AML-193 (cell line): Measurements from ENCODE around the gene FAF2.

Experiments used
- DNase-seq, 2 experiments: peaks; one replicate each; lab custom pipeline; 2025; lab: John Stamatoyannopoulos, UW

Gene FAF2

DNA sequence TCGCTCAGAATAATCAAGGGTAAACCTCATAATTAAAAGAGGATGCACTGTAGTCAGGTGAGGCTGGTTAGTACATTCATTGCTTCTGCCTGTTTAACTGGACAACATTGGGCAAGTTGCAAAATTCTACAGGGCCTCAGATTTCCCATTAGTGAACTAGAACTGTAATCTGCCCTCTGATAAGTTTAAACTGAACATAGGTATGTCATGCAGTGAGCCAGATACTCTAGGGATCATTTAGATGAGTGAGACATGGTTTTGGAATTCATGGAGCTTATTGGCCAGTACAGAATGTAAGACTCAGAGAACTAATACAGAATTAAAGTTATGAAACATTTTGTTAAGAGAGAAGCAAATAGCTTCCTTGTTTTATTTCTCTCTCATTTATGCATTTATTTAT lies 53.1 kb downstream of the FAF2 start:
- no peak for DNase-seq

DNA sequence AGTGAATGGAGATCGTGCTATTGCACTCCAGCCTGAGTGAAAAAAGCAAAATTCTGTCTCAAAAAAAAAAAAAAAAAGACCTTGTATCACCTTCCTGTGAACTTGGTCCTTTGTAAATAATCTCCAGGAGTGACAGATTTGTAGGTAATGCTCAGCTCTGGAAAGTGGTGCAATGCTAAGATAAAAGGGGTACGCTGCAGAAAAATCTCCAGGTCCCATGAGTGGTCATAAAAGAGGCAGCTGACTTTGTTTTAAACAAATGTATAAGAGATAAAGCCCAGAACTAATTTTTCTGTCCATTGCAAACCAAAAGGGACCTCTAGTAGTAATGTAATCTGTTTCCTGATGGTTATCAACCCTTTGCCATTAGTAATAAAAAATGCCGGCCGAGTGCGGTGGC lies 55.3 kb downstream of the FAF2 start:
- DNase-seq = no peak

DNA sequence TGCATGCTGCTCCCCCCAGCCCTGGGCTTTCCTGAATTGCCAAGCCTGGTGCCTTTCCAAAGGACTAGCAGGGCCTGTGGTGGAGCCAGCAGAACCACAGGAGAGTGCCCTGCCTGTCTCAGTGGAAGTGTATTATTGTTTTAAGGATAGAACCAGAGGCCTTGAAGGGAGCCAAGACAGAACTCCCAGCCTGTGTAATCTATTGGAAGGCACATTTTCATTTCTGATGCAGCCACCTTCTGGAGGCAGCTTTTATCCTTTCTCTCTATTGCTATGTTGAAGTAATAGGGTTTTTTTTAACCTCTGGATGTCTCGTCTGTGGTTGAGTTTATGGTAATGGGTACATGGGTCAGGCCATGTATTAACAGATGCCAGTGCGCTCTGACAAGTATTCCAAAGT lies 59.7 kb downstream of the FAF2 start:
- no peak for DNase-seq

DNA sequence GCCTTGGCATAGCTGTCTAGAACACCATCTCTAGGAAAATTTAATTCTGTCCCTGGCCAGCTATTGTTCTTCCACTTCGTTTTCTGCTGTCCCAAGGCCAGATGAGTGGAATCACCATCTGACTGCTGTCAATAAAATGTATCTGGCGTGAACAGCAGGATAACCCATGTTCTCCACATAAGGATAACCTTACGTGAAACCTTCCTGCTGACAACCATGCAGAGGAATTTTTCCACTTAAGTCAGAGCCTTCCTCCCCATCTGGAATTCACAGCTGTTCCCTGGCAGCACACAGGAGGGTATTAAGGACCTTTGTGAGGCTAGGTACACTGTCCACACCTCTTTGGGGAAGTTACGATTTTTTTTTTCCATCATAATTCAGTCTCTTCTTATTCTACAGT lies 60.4 kb downstream of the FAF2 start:
- DNase-seq = no peak

DNA sequence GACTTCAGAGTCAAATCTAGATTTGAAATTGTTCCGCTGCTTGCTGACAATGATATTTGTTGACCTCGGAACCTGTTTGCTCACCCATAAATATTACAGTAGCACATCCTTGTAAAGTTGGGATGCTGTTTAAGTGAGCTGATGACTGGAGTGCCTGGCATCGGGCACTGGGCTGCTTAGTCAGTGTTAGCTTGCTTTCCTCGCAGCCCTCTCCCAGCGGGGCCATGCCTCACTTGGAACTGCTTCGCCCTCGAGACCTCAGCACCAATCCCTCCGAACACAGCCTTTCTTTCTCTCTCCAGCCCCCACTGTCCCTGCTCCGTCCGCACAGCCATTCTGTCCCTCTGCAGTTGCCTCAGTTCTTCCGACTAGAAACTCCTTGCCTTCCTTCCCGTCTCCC lies 65.6 kb downstream of the FAF2 start:
- DNase-seq = no peak

DNA sequence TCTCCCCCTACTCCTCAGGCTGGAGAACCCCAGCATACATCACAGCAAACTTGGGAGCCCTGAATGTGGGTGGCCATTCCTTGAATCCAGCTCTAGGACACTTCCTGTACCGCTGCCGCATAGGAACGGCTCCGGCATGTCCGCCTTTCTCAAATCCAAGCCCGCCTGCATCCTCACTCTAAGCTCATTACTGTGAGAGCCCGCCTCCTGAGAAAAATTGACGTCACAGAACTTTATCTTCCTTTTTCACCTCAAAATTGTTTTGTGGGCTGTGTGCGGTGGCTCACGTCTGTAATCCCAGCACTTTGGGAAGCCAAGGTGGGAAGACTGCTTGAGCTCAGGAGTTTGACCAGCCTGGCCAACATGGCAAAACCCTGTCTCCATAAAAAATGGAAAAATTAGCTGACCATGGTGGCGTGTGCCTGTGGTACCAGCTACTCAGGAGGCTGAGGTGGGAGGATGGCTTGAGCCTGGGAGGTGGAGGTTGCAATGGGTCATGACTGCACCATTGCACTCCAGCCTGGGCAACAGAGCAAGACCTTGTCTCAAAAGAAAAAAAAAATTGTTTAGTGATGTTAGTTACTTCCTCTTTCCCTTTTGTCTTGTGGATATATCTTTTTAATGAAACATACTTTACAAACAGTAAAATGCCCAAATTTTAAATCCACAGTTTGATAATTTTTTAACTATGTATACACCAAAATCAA lies 66.2 kb downstream of the FAF2 start:
- peak in 1 of 2 experiments; percentile 8 for DNase-seq

DNA sequence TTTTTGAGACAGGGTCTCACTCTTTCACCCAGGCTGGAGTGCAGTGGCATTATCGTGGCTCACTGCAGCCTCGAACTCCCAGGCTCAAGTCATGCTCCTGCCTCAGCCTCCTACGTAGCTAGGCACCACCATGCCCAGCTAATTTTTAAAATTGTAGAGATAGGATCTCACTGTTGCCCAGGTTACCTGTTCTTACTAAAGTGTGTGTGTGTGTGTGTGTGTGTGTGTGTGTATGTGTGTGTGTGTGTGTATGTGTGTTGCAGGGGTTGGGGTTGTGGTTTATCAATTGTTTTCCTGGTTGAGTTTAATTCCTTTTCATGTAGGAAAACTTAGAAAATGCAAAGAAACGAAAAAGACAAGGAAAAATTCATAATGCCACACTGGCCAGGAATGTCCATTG lies 67.2 kb downstream of the FAF2 start:
- DNase-seq = no peak

DNA sequence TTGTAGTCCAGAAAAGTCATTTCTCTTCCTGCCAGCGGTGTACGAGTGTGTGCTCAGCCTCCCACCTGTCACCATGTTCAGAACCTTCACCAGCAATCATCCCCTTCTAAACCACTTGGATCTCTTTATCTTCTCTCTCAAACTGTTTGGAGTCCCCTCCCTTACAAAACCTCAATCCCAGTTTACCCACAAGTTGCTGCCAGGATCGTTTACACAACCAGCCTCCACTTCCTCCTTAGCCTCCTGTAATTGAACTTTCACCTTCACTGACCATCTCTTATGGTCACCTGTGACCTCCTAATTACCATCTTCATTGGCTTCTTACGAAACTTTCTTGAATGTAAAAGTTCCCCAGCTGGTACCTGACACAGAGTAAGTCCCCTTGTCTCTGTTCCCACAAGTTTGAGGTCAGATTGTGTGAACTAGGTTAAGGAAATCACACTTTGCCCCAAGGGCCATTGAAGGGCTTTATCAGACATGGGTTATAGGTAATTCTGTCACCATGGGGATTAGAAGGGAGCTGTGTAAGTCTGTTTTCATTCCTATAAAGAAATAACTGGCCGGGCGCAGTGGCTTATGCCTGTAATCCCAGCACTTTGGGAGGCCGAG lies 69.0 kb downstream of the FAF2 start:
- DNase-seq = peak; percentile 37 to 55

DNA sequence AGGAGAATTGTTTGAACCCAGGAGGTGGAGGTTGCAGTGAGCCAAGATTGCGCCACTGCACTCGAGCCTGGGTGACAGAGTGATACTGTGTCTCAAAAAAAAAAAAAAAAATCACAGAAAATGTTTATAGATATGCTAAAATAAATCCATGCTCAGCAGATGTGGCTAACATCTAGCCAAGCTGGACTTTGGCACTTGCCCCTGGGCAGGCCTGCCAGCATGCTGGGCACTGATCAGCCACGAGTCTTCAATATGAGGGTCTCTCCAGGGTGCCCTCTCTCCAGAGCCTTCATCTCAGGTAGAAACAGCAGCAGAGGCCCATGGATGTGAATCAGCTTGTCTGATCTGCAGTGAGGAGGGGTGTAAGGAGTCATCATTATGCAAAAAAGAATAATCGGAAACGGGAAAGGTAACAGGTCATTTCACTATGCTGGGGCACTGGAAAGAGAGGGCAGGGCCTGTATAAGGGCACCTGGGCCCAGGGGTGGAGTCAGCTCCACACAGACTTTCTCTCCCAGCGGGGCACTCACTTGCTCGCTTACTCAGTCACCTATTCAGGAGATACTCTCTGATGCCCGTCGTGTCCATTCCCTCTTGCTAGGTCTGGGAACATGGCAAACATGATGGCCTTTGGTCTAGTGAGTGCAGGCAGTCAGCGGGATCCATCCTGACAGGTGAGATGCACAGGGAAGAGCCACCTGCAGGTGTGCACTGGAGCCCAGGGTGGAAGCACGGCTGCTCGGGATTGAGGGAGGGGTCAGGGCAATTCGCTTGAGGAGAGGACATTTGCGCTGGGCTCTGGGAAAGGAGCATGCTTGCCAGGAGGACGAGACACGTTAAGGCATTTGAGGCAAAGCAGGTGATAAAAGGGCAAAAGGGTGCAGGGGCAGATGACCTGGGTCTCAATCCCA lies 71.9 kb downstream of the FAF2 start:
- no peak for DNase-seq

DNA sequence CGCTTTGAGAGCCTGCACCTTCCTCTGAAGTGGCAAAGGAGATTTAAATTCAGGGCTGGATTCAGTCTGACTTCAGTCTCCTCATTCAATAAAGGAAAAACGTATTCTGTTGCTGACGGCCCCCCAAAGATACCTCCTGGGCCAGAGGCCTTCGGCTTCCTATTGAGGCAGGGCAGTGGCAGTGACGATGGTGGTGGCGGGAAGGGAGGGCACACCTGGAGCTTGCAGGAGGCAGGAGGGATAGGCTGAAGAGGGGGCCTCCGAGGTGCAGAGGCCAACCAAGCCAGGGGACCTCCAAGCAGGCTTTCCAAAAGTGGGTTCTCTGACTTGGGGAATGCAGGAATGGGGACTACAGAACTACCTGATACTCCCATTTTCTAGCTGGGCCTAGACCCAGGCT lies 73.1 kb downstream of the FAF2 start:
- no peak for DNase-seq

DNA sequence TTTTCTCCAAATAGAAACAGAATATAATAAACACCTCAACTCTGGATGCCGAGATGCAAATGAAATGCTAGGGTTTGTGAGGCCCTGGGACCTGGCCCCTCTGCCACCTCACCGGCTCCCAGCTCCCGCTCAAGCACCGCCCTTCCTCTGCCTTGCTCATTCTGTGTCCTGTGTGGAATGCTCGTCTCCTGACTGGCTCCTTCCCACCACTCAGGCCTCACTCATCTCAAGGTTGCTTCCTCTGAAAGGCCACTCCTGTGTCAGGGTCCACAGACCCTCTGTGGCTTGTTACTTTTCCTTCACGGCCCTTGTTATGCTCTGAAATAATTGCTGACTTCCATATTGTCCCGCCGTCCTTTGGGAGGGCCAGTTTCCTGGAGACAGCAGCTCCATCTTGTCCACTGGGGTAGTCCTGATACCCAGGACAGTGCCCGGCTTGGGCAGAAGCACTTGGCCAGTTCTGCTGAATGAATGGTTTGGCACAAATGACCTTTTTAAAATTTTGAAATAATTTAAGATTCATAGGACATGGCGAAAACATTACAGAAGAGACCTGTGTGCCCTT lies 73.6 kb downstream of the FAF2 start:
- no peak for DNase-seq

DNA sequence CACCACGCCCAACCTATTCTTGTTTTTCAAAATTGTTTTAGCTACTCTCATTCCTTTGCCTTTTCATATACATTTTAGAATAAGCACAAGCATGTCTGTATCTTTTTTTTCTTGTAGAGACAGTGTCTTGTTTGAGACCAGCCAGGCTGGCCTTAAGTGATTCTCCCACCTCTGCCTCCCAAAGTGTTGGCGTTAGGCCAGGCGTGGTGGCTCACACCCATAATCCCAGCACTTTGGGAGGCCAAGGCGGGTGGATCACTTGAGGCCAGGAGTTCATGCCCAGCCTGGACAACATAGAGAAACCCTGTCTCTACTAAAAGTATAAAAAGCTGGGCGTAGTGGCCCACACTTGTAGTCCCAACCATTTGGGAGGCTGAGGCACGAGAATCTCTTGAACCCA lies 76.0 kb downstream of the FAF2 start:
- DNase-seq = no peak

DNA sequence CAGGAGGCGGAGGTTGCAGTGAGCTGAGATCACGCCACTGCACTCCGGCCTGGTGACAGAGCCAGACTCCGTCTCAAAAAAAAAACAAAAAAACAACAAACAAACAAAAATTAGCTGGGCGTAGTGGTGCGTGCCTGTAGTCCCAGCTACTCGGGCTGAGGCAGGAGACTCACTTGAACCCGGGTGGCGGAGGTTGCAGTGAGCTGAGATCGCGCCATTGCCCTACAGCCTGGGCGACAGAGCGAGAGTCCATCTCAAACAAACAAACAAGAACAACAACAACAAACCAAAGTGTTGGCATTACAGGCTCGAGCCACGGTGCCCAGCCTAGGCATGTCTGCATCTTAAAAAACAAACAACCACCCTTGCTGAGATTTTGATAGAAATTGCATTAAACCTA lies 76.8 kb downstream of the FAF2 start:
- DNase-seq = no peak

DNA sequence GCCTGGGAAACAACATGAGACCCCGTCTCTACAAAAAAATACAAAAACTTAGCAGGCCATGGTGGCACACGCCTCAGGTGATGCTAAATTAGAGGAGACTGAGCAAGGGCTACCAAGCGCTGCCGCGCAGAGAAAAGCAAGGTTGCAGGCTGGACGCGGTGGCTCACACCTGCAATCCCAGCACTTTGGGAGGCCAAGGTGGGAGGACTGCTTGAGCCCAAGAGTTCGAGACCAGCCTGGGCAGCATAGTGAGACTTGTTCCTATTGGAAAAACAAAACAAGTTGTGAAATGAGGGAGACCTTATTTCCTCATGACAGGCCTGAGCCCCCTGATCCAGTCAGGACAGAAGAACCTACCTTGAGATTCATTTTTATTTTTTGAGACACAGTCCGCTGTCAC lies 77.5 kb downstream of the FAF2 start:
- DNase-seq = no peak

DNA sequence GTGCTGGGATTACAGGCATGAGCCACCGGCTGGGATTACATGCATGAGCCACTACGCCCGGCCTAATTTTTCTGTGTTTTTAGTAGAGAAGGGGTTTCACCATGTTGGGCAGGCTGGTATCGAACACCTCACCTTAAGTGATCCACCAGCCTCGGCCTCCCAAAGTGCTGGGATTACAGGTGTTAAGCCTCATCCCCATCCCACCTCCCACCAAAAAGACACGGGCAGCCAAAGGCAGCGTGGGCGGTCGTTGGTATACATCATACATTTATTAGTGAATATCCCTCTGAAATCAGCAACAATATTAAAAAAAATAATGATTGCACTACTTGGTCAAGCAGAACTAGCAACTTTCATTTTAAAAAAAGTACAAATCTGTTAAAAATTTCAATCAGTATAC lies 78.3 kb downstream of the FAF2 start:
- DNase-seq = no peak

DNA sequence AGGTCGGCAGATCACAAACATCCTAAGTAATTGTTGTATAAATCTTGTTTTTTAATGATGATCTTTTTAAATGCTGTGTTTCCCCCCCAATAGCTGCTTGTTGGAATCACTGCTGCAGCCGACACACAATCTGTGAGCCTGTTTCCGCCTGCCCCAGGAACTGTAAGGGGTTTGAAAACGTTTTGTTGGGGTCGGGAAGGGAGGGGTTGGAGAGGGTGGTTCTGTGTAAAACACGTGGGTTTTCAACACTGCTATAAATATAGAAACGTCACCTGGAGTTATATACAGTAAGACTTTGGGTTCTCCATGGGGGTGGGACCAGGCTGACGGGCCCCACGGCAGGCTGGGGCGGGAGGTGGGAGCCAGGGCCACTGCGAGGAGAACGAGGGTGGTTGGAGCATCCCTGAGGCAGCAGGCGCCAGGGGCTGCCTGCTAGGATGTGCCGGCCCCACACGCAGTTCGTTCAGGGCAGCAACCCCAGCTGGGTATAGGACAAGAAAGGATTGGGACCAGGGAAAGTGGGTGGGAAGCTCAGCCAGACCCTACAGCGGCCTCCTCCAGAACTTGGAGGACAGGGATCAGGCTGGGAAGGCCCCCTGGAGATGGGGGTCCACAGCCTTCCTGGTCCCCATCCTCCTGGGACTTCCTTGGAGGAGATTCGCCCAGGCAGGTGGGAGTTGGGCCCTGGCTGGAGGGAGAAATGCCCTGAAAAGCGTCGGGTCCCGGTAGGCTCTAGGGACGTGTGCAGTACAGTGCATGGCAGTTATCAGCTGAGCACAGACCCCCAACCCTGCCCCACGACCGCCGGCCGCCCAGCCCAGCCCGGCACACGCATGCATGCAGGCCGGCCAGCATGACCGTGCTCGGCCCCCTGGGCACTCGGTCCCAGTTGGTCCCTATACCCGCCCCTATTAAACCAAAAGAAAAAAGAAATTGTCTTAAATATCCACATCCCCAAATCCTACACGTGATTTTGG lies 79.3 kb downstream of the FAF2 start:
- no peak for DNase-seq

DNA sequence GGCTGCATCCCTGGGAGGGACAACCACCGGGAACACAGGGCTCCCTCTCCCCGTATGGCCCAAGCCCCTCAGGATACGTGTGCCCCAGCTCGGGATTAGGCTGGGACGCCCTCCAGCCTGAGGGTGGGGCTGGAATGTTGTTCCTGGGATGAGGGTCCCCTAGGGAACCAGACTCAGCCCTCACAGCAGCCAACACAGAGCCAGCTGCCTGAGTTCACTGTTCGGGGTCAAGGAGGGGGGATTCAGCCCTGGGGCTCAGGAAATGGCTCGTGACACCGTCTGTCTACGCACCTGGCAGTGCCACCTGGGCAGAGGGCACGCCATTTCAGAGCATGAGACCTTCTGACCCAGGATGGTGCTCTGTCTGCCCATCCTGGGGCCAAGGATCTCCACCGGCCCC lies 80.1 kb downstream of the FAF2 start:
- no peak for DNase-seq

DNA sequence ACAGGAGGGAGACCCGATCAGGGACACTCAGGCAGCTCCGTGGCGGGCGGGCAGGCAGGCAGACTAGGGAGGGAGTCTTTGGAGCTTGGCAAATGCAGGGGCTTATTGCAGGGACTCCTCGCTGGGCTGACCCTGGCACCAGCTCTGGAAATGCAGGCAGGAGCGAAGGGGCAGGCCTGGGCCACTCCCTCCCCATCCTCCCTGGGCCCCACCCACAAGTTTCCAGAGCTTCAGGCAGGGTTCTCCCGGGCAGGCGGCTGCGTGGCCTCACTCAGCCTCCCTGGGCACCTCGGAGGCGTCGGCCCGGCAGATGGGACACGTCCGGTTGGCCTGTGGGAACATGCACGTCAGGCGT lies 80.6 kb downstream of the FAF2 start:
- no peak for DNase-seq

DNA sequence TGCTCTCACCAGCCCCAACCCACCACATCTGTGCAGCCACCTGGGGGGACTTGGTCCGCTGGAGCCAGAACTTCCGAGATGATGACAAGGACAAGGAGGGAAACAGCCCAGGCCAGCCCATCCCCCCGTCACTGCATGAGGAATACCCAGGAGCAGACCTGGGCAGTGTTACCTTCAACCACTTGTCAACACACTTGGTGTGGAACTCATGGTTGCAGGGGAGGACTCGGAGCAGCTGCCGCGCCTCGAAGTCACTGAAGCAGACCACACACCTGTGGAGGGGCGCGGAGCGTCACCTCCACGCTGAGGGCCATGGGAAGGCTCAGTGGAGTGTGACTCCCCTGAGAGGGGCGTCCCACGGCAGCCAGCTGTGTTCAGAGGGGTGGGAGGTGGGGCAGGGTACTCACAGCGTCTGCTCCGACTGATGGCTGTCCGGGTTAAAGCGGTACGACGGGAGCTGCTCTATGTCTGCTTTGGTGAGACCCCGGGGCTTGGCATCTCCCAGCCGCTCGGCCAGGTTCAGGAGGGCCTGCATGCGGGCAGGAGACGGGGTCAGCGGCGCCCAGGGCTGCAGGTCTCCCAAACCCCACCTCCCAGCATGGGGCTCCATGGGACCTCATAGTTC lies 81.0 kb downstream of the FAF2 start:
- DNase-seq = no peak

DNA sequence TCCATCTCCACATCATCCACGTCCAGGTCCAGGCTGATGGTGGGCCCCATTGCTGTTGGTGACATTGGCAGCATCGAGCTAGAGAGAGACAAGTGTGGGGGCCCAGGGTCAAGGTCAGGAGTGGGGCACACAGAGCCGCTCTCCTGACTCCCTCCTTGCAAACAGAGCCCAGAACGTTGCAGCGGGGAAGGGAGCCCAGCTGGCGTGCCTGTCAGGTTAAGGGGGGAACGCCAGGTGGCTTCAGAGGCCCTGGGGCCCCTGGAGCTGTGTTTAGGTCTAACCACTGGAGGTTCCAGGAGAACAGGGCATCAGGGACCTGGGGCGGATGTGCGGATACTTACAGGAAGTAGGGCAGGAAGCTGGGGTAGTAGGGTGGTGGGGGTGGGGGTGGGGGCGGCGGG lies 81.6 kb downstream of the FAF2 start:
- DNase-seq = no peak

DNA sequence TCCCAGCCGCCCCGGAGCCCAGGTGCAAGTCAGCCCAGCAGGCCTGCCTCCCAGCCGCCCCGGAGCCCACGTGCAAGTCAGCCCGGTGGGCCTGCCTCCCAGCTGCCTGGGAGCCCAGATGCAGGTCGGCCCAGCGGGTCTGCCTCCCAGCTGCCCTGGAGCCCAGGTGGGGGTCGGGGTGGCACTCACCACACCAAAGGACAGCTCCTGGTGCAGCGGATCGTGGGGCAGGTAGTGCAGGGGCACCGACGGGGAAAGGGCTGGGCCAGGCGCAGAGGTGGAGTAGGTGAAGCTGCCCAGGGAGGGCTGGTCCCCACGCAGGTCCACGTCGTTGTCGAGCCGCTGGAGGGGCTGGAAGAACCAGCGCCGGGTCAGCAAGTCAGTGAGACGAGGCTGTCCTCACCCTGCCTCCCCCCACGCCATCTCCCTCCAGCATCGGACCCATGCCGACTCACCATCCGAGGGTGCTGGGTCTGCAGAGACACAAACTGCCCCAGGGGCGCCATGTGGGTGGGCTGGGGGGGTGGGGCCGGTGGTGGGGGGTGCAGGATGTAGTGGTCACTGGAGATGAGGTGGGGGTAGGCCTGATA lies 82.3 kb downstream of the FAF2 start:
- no peak for DNase-seq
